ENCODE measurements around the gene PRKG1.

PRKG1 gene

GRCh38 chr10:51371743-51372142, 297.5 kb downstream of the PRKG1 start:
- H3K9ac ChIP-seq (ENCODE audit: low read depth, low read length, poor library complexity, severe bottlenecking) = no peak overlapping the region
- TF ChIP-seq EZH2phosphoT487 (IDR thresholded peaks at IDR 0.05; ENCODE audit: borderline replicate concordance) (no peak), CTCF (conservative IDR thresholded peaks at IDR 0.05; ENCODE audit: low read length) (no peak)
- H3K9me3 ChIP-seq (ENCODE audit: insufficient read depth, low read depth, low read length) = no peaks in the 10 kb centered on the region
- H3F3A ChIP-seq (ENCODE audit: low read depth) = no peaks in the 10 kb centered on the region
- H2AFZ ChIP-seq (ENCODE audit: low read length) = no peak overlapping the region
- no peaks in the 10 kb centered on the region for H3K79me2 ChIP-seq (ENCODE audit: insufficient read depth, low read length)
- no peak overlapping the region for H3K4me2 ChIP-seq (ENCODE audit: low read depth, low read length, poor library complexity, severe bottlenecking)
- no peaks in the 10 kb centered on the region for H3K4me1 ChIP-seq (ENCODE audit: insufficient read depth, low read length, poor library complexity, severe bottlenecking)
- H3K36me3 ChIP-seq (ENCODE audit: insufficient read depth, low read length) = no peaks in the 10 kb centered on the region
- no peaks in the 10 kb centered on the region for H3K27me3 ChIP-seq (ENCODE audit: insufficient read depth, low read length, poor library complexity, severe bottlenecking)
- no peaks in the 10 kb centered on the region for H4K20me1 ChIP-seq (ENCODE audit: insufficient read depth, low read length, poor library complexity, severe bottlenecking)
- no peak overlapping the region for H3K4me3 ChIP-seq (ENCODE audit: low read length, poor library complexity, severe bottlenecking)
- H3K9me2 ChIP-seq (replicated peaks; ENCODE audit: low read depth, low read length) = no peaks in the 10 kb centered on the region

GRCh38 chr10:51375790-51376189, 301.5 kb downstream of the PRKG1 start:
- Histone ChIP-seq H3K4me2 (ENCODE audit: low read depth, low read length, poor library complexity, severe bottlenecking) (no peak overlapping the region), H3K4me1 (ENCODE audit: insufficient read depth, low read length, poor library complexity, severe bottlenecking) (no peaks in the 10 kb centered on the region), H3K36me3 (ENCODE audit: insufficient read depth, low read length) (no peaks in the 10 kb centered on the region), H2AFZ (ENCODE audit: low read length) (no peak overlapping the region), H3K4me3 (ENCODE audit: low read length, poor library complexity, severe bottlenecking) (no peak overlapping the region), H3K27me3 (ENCODE audit: insufficient read depth, low read length, poor library complexity, severe bottlenecking) (no peaks in the 10 kb centered on the region), H3F3A (ENCODE audit: low read depth) (no peaks in the 10 kb centered on the region), H3K9me3 (ENCODE audit: insufficient read depth, low read depth, low read length) (no peaks in the 10 kb centered on the region), H3K79me2 (ENCODE audit: insufficient read depth, low read length) (no peaks in the 10 kb centered on the region), H4K20me1 (ENCODE audit: insufficient read depth, low read length, poor library complexity, severe bottlenecking) (no peaks in the 10 kb centered on the region), H3K9ac (ENCODE audit: low read depth, low read length, poor library complexity, severe bottlenecking) (no peak overlapping the region), H3K9me2 (replicated peaks; ENCODE audit: low read depth, low read length) (no peaks in the 10 kb centered on the region)
- no peak for TF ChIP-seq EZH2phosphoT487 (IDR thresholded peaks at IDR 0.05; ENCODE audit: borderline replicate concordance)
- TF ChIP-seq CTCF (conservative IDR thresholded peaks at IDR 0.05; ENCODE audit: low read length) = no peak

- Histone ChIP-seq H2AFZ (ENCODE audit: low read length) (no peak overlapping the region), H3K9me2 (replicated peaks; ENCODE audit: low read depth, low read length) (no peaks in the 10 kb centered on the region), H3K4me3 (ENCODE audit: low read length, poor library complexity, severe bottlenecking) (no peak overlapping the region), H3F3A (ENCODE audit: low read depth) (no peaks in the 10 kb centered on the region), H3K27me3 (ENCODE audit: insufficient read depth, low read length, poor library complexity, severe bottlenecking) (no peaks in the 10 kb centered on the region), H3K9me3 (ENCODE audit: insufficient read depth, low read depth, low read length) (no peaks in the 10 kb centered on the region), H3K36me3 (ENCODE audit: insufficient read depth, low read length) (no peaks in the 10 kb centered on the region), H3K9ac (ENCODE audit: low read depth, low read length, poor library complexity, severe bottlenecking) (no peak overlapping the region), H3K4me1 (ENCODE audit: insufficient read depth, low read length, poor library complexity, severe bottlenecking) (no peaks in the 10 kb centered on the region), H4K20me1 (ENCODE audit: insufficient read depth, low read length, poor library complexity, severe bottlenecking) (no peaks in the 10 kb centered on the region), H3K4me2 (ENCODE audit: low read depth, low read length, poor library complexity, severe bottlenecking) (no peak overlapping the region), H3K79me2 (ENCODE audit: insufficient read depth, low read length) (no peaks in the 10 kb centered on the region)
- no peak for TF ChIP-seq CTCF (conservative IDR thresholded peaks at IDR 0.05; ENCODE audit: low read length)
- no peak for TF ChIP-seq EZH2phosphoT487 (IDR thresholded peaks at IDR 0.05; ENCODE audit: borderline replicate concordance)
Measured at GRCh38 chr10:51377070-51377931, 303.0 kb downstream of the PRKG1 start.

Measured in Loucy (cell line).